ENCODE data around the gene ADAMTS12. TPM values are rescaled to one million over a fixed set of nuclear protein-coding genes. Genes with fewer than 3 reads are reported as not detected.

The ADAMTS12 gene
- total RNA-seq, 1 experiment from 2014 or later: 9.1 TPM

DNA sequence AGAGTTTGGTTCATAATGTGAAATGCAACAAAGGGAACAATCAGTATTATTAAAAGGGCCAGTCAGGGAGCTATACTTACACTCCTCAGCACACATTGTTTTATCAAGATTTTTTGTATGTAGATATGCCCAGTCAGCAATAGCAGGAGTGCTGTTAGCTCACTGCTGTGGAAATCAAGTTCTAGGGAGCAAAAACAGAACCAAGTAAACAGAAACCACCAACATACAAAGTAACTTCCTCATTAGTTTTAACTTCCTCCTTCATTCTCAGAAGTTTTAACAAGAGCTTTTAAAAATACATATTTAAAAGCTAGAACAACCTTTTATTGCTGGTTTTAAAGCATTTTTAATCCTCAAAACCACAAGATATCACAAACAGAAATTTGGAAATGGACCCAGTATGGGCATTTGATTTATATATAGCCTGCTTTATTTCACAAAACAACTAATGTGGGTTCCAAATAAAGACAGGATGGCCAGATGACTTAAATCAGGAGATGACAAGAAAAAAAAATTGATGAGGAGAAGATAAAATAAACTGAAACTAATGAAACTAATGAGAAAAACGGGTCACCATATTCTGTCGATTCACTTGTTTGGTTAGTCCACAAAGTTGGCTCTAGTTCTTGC, 178.5 kb downstream of the ADAMTS12 start:
- no peaks in the 10 kb centered on the region for H3K4me1 ChIP-seq (replicated peaks)
- no peaks in the 10 kb centered on the region for H3K9me3 ChIP-seq (replicated peaks)
- H3K27ac ChIP-seq: no peak overlapping the region
- no peak overlapping the region for H3K4me3 ChIP-seq
- H3K36me3 ChIP-seq: no peaks in the 10 kb centered on the region
- H3K27me3 ChIP-seq (replicated peaks): no peaks in the 10 kb centered on the region
- no peak for DNase-seq (ENCODE audit: low read depth in 1 of 2, low spot score in 2 of 2)

DNA sequence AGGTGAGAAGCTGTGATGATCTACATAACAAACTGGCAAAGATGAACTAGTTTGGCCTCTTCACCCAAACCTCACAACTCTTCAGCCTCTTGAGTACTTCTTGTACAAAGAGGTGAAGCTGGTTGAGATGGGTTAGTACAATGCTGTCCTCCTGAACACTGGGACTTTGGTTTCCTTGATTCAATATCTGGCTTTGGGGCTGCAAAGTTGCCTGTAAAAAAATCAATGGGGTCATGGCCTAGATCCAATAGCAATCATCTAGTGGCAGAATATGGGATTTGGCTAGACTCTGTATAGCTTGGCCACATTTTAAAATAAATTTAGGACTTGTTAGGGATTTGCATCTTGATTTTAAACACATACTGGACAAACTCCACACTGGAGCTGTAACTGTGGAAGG, 179.1 kb downstream of the ADAMTS12 start:
- DNase-seq (ENCODE audit: low read depth in 1 of 2, low spot score in 2 of 2): no peak
- H3K27ac ChIP-seq: no peak overlapping the region
- H3K4me1 ChIP-seq (replicated peaks): no peaks in the 10 kb centered on the region
- no peaks in the 10 kb centered on the region for H3K9me3 ChIP-seq (replicated peaks)
- H3K4me3 ChIP-seq: no peak overlapping the region
- H3K27me3 ChIP-seq (replicated peaks): no peaks in the 10 kb centered on the region
- no peaks in the 10 kb centered on the region for H3K36me3 ChIP-seq

DNA sequence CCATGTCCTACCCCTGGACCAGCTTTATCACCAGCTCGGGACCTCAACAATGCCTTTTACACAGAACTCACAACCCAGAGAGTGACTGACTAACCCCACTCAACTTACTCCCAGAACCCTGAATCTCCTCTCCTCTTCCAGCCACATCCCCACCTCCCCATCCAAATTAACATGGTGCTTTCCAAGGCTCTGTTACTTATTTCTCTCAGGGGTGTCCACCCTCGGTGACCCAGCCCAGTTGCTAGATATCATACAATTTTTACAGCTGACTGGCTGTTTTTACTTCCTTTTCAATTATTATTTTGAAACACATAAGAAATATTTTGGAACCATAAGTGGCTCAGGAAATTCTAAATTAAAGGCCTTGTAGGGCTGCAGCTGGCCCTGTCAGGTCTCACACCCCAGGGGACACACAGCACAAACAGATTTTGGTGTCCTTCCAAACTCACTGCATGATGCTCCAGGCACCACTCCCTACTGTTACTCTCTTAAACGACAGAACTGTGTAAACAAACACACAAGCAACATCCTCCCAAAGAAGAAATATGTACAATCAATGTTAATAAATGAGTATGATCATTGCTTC, 180.6 kb downstream of the ADAMTS12 start:
- Histone ChIP-seq H3K36me3 (no peaks in the 10 kb centered on the region), H3K27me3 (replicated peaks) (no peaks in the 10 kb centered on the region), H3K27ac (no peak overlapping the region), H3K4me1 (replicated peaks) (no peaks in the 10 kb centered on the region), H3K4me3 (no peak overlapping the region), H3K9me3 (replicated peaks) (no peaks in the 10 kb centered on the region)
- DNase-seq (ENCODE audit: low read depth in 1 of 2, low spot score in 2 of 2): no peak

DNA sequence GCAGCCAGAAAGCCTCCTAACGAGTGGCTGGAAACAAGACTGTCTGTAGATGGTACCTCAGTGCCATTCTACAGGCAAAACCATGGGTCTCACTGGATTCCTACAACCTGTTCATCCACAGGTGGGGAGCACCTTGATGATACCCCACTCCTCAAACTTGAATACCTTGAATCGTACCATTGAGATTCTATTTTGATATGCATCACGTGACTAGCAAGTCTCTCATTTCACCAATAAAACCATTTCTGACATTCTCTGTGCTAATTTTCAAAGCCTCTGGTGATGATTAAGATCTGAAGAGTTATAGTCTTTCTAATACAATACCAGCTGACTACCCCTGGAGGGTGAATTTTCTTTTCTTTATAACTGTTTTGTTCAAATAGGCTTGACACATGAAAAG, 188.9 kb downstream of the ADAMTS12 start:
- Histone ChIP-seq H3K4me3 (no peak overlapping the region), H3K4me1 (replicated peaks) (no peaks in the 10 kb centered on the region), H3K36me3 (no peaks in the 10 kb centered on the region), H3K9me3 (replicated peaks) (no peaks in the 10 kb centered on the region), H3K27ac (no peak overlapping the region), H3K27me3 (replicated peaks) (no peaks in the 10 kb centered on the region)
- no peak for DNase-seq (ENCODE audit: low read depth in 1 of 2, low spot score in 2 of 2)

DNA sequence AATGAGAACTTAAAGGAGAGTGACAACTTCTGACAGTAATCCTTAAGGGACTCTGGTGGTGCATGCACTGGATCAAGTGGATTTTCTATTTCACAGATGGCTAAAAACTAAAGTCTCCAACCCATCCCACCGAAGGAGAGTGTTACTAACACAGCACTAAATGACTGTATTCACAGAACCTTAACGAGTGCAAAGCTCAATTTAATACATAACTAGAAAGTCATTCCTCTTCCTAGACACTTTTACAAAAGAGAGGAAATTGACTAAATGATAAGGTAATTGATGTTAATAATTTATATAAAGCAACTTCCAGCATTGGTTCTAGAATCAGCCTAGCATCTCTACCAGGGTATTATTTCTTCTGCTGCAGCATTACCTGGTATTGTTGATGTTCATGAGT, 189.8 kb downstream of the ADAMTS12 start:
- DNase-seq (ENCODE audit: low read depth in 1 of 2, low spot score in 2 of 2): no peak
- Histone ChIP-seq H3K4me3 (no peak overlapping the region), H3K4me1 (replicated peaks) (no peaks in the 10 kb centered on the region), H3K27ac (no peak overlapping the region), H3K36me3 (no peaks in the 10 kb centered on the region), H3K9me3 (replicated peaks) (no peaks in the 10 kb centered on the region), H3K27me3 (replicated peaks) (no peaks in the 10 kb centered on the region)

DNA sequence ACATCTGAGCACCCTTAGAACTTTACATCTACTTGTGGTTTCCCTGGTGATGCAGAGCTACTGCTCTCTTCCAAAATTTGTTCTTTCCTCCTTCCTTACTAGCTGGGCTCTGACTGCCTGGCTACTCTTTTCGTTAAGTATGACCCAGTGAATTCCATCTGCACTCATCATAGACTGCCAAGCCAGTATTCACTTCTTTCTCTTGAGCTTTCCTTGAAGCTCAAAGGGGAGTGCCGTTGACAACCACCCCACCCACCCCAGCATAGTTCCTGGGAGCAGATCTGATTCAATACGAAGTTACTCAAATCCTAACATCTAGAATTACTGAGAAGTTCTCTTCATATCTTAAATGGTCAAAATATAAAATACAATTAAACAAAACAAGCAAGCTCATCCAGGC, 190.5 kb downstream of the ADAMTS12 start:
- Histone ChIP-seq H3K4me3 (no peak overlapping the region), H3K4me1 (replicated peaks) (no peaks in the 10 kb centered on the region), H3K36me3 (no peaks in the 10 kb centered on the region), H3K27ac (no peak overlapping the region), H3K9me3 (replicated peaks) (no peaks in the 10 kb centered on the region), H3K27me3 (replicated peaks) (no peaks in the 10 kb centered on the region)
- DNase-seq (ENCODE audit: low read depth in 1 of 2, low spot score in 2 of 2): no peak

DNA sequence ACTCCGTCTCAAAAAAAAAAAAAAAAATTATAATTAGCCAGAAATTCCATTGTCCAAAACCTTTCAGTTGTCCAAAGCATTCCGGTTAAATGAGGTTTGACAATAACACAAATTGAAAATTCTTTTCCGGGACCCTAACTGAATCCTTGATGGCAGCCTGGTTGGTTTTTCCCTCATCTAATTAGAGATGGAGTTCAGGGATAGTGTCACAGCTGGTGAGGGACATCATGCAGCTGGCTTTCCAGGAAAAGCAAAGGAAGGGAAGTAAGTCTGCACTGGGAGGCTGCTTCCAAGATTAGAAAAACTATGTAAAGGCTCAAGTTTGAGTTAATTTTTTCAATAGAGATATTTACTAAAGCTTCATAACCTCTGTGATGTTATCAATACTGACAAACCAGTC, 195.4 kb downstream of the ADAMTS12 start:
- H3K4me1 ChIP-seq (replicated peaks): peaks cover 5% of the 10 kb centered on the region
- no peak overlapping the region for H3K27ac ChIP-seq
- no peaks in the 10 kb centered on the region for H3K36me3 ChIP-seq
- no peak overlapping the region for H3K4me3 ChIP-seq
- no peak for DNase-seq (ENCODE audit: low read depth in 1 of 2, low spot score in 2 of 2)
- no peaks in the 10 kb centered on the region for H3K27me3 ChIP-seq (replicated peaks)
- no peaks in the 10 kb centered on the region for H3K9me3 ChIP-seq (replicated peaks)

DNA sequence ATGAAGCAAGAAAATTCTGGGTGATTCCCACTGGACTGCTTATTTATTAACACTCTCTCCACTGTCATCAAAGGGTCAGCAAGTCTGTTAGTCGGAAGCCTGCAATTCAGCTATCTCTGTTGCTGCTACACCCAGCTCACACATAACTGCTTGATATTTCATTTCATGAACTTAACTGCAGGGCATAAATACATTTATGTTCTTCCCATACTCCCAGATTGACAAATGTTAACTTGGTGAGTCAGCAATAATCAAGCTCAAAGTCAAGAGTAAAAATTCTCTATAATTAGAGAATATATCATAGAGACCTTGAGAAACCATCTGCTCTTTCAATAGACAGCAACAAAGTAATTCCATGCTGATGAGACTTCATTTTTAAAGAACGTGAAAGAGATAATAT, 198.8 kb downstream of the ADAMTS12 start:
- no peaks in the 10 kb centered on the region for H3K27me3 ChIP-seq (replicated peaks)
- no peaks in the 10 kb centered on the region for H3K9me3 ChIP-seq (replicated peaks)
- no peak for DNase-seq (ENCODE audit: low read depth in 1 of 2, low spot score in 2 of 2)
- peaks cover 11% of the 10 kb centered on the region for H3K4me1 ChIP-seq (replicated peaks)
- no peak overlapping the region for H3K27ac ChIP-seq
- H3K36me3 ChIP-seq: no peaks in the 10 kb centered on the region
- H3K4me3 ChIP-seq: no peak overlapping the region

DNA sequence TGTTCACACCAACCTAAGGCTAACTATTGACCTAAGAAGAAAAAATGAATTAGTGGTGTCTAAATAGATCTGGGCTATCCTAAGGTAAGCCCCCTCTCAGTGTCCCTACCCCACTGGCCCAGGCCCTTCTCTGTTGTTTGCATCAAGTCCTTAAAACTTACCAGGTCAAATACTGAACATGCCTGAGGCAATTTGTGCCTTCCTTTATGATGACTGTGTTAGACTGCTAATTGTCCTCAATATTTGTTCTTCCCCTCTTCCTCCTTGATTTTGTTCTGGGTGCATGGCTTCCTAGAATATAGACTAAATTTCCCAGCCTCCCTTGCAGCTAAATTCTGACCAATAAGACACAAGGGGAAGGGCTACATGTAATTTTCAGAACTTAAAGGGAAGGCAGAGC, 199.9 kb downstream of the ADAMTS12 start:
- Histone ChIP-seq H3K9me3 (replicated peaks) (no peaks in the 10 kb centered on the region), H3K36me3 (no peaks in the 10 kb centered on the region), H3K27me3 (replicated peaks) (no peaks in the 10 kb centered on the region), H3K4me3 (no peak overlapping the region), H3K4me1 (replicated peaks) (peaks cover 11% of the 10 kb centered on the region), H3K27ac (no peak overlapping the region)
- no peak for DNase-seq (ENCODE audit: low read depth in 1 of 2, low spot score in 2 of 2)

DNA sequence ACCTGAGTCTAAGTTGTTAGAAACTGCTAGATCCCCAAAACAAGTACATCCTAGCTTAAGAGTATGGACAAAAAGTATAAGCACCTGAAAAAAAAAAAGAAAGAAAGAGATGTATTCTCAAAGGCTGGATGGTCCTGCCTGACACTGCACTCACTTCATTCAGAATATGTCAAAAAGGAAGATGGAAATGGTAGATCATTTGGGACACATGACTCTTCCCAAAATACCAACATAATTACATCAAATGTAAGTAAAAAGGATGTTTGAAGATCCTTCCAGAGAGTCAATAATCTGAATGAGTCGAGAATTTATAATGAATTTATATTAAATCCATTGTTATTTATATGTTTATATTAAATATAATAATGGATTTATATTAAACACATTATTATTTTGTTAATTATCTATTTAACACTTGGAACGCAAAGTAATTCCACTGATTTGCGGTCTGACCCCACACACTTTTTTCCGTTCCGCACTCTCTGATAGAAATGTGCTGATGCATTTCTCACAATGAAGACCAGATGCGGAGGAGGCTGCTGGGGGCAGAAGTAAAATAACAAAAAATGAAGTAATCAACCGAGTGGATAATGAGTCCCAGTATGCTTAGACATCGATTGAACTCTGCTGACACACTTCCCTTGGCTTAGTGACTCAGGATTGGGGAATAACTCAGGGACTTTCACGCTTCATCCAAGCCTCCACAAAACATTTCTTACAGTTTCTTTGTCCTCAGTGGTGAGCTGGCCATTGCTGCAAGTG, 201.2 kb downstream of the ADAMTS12 start:
- peaks cover 11% of the 10 kb centered on the region for H3K4me1 ChIP-seq (replicated peaks)
- H3K27me3 ChIP-seq (replicated peaks): no peaks in the 10 kb centered on the region
- no peaks in the 10 kb centered on the region for H3K36me3 ChIP-seq
- H3K27ac ChIP-seq: no peak overlapping the region
- no peak overlapping the region for H3K4me3 ChIP-seq
- no peaks in the 10 kb centered on the region for H3K9me3 ChIP-seq (replicated peaks)
- DNase-seq (ENCODE audit: low read depth in 1 of 2, low spot score in 2 of 2): peak; percentile 32 to 34

DNA sequence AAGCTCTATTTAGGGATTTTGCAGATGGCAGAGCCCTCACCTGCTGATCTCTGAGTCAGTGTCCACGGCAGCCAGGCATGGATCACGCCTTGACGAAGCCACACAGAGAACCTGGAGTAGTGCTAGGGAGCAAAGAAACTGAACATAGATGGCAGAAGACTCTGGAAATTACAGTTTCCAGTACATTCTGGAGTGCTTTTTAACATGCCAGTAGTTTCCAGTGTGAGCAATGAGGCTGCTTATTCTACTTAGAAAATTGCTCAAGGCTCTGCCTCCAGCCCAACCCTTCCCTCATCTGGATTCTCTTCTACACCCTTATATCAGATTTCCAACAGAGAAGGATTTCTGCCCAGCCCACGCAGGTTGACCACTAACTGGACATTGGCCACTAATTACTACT, 203.3 kb downstream of the ADAMTS12 start:
- H3K4me3 ChIP-seq: no peak overlapping the region
- H3K27ac ChIP-seq: no peak overlapping the region
- no peak for DNase-seq (ENCODE audit: low read depth in 1 of 2, low spot score in 2 of 2)
- no peaks in the 10 kb centered on the region for H3K36me3 ChIP-seq
- H3K9me3 ChIP-seq (replicated peaks): no peaks in the 10 kb centered on the region
- H3K4me1 ChIP-seq (replicated peaks): peaks cover 11% of the 10 kb centered on the region
- H3K27me3 ChIP-seq (replicated peaks): no peaks in the 10 kb centered on the region

DNA sequence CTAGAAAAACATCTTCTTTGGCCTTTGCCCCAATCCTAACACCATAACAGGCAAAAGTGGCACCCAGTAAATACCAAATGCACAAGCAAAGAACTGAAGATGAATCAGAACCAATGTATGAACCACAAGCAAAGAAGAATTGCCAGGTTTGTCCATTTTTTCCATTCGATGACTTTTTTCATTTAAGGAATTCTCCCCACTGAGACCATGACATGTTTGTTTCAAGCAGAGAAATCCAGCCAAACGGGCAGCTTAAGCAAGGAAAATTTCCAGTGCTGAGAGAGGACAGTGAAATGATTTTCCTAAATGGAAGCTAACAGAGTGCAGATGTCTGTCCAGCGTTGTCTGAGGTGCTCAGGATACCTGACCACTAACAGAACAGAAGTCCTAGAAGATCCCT, 203.7 kb downstream of the ADAMTS12 start:
- no peaks in the 10 kb centered on the region for H3K9me3 ChIP-seq (replicated peaks)
- H3K27me3 ChIP-seq (replicated peaks): no peaks in the 10 kb centered on the region
- H3K4me3 ChIP-seq: no peak overlapping the region
- H3K36me3 ChIP-seq: no peaks in the 10 kb centered on the region
- DNase-seq (ENCODE audit: low read depth in 1 of 2, low spot score in 2 of 2): no peak
- H3K4me1 ChIP-seq (replicated peaks): peaks cover 11% of the 10 kb centered on the region
- no peak overlapping the region for H3K27ac ChIP-seq

DNA sequence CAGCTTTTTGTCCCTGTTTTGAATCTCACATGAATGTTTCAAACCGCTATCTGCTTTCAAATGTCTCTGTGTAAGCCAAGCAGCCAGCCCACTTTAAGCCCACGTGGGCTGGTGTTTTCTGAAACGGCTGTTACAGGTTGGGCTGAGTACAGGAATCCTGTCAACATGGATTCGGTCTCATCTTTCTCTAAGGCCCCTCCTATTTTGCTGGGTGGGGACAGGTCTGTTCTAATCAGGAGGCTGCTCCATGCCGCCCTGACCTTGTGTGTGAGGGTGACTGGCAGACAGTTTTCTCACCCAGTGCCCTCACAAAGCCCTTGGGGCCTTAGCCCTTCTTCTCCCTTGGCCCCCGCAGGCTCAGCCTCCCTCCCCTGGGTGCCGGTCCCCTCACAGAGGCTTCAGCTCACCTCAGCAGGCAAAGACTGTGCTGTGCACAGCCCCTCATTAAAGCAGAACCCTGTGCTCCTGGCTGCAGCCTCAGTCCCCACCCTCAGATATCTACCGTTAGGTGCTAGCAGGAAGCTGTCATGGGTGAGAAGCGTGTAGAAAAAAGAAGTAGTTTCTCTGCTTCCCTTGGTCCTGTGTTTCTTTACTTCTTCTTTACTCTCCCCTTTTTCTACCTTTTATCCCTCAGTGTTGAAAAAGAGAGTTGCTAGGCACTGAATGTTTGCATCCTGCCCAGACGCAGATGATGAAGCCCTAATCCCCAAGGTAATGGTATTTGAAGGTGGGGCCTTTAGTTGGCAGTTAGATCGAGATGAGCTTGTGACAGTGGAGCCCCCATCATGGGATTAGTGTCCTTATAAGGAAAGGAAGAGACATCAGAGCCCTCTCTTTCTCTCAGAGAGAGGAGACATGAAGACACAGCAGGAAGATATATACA, 205.7 kb downstream of the ADAMTS12 start:
- Histone ChIP-seq H3K27me3 (replicated peaks) (no peaks in the 10 kb centered on the region), H3K27ac (no peak overlapping the region), H3K9me3 (replicated peaks) (no peaks in the 10 kb centered on the region), H3K4me1 (replicated peaks) (peaks cover 4% of the 10 kb centered on the region), H3K4me3 (no peak overlapping the region), H3K36me3 (no peaks in the 10 kb centered on the region)
- no peak for DNase-seq (ENCODE audit: low read depth in 1 of 2, low spot score in 2 of 2)
